ENCODE results near the gene P2RX1.

P2RX1 gene

GRCh38 chr17:3923466-3924190, 7.4 kb upstream of the P2RX1 start:
- no peak for DNase-seq

GRCh38 chr17:3922765-3923164, 6.5 kb upstream of the P2RX1 start:
- no peak for DNase-seq

GRCh38 chr17:3921502-3922319, 5.4 kb upstream of the P2RX1 start:
- no peak for DNase-seq

- DNase-seq = no peak
Measured at GRCh38 chr17:3921006-3921405, 4.7 kb upstream of the P2RX1 start.

- DNase-seq = no peak
Measured at GRCh38 chr17:3919123-3919624, 2.9 kb upstream of the P2RX1 start.

- DNase-seq = no peak
Measured at GRCh38 chr17:3918372-3919122, 2.3 kb upstream of the P2RX1 start.

GRCh38 chr17:3917391-3917931, 1.2 kb upstream of the P2RX1 start:
- no peak for DNase-seq

- DNase-seq = no peak
Measured at GRCh38 chr17:3916825-3917224, 560 bp upstream of the P2RX1 start.

GRCh38 chr17:3915581-3915994, 677 bp downstream of the P2RX1 start:
- DNase-seq = no peak

GRCh38 chr17:3914312-3914670, 2.0 kb downstream of the P2RX1 start:
- DNase-seq = no peak

GRCh38 chr17:3913531-3914311, 2.5 kb downstream of the P2RX1 start:
- DNase-seq = peak; percentile 57

- no peak for DNase-seq
Measured at GRCh38 chr17:3912827-3913226, 3.4 kb downstream of the P2RX1 start.

GRCh38 chr17:3911271-3912053, 4.8 kb downstream of the P2RX1 start:
- peak; percentile 45 for DNase-seq

- DNase-seq = no peak
Measured at GRCh38 chr17:3910420-3911270, 5.6 kb downstream of the P2RX1 start.

GRCh38 chr17:3909257-3909656, 7.0 kb downstream of the P2RX1 start:
- DNase-seq = no peak

GRCh38 chr17:3907483-3908216, 8.6 kb downstream of the P2RX1 start:
- DNase-seq = no peak

GRCh38 chr17:3906881-3907280, 9.4 kb downstream of the P2RX1 start:
- DNase-seq = no peak

GRCh38 chr17:3905017-3905520, 11.2 kb downstream of the P2RX1 start:
- DNase-seq = peak; percentile 81

GRCh38 chr17:3904501-3904900, 11.8 kb downstream of the P2RX1 start:
- no peak for DNase-seq

- no peak for DNase-seq
Measured at GRCh38 chr17:3903881-3904290, 12.4 kb downstream of the P2RX1 start.

All from NCI-H1694 treated with DMSO at 0.1 percent for 48 hours (cell line).